Glomerular endothelial cell (primary cell): ENCODE results near the gene PRDM2. TPM values are rescaled to one million over a fixed set of nuclear protein-coding genes. Genes with fewer than 3 reads are reported as not detected.

Source experiments
- DNase-seq: peaks from one replicate; pipeline ENCODE4 v3.0.0-alpha.2; 2011; ENCODE audit warnings: low read depth, low spot score; ENCODE audit errors: extremely low read depth
- total RNA-seq: library from RNA; depleted of rRNA; stranded (reverse); fragments of >200 nt; gene quantifications from 2 replicates; pipeline ENCODE4 v1.2.3, GENCODE V29; 2015

Gene PRDM2
- total RNA-seq, 1 donor from 2014 or later: 25.7 TPM

DNA sequence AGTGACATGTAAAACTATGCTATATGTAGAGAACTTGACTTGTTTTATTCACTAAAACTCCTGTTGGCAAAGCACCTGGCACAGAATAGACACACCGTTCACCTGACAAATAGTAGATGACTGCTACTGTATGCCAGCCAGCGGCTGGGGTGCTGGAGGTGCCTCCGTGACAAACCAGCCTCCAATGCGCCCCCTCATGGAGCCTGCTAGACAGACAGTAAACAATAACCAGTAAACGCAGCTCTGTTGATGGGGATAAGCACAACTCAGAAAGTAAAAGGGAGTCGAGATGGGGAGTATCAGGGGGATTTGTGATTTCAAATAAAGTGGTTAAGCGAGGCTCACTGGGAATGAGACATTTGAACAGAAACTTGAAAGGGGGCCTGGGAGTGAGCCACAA, 107.2 kb downstream of the PRDM2 start:
- no peak for DNase-seq

DNA sequence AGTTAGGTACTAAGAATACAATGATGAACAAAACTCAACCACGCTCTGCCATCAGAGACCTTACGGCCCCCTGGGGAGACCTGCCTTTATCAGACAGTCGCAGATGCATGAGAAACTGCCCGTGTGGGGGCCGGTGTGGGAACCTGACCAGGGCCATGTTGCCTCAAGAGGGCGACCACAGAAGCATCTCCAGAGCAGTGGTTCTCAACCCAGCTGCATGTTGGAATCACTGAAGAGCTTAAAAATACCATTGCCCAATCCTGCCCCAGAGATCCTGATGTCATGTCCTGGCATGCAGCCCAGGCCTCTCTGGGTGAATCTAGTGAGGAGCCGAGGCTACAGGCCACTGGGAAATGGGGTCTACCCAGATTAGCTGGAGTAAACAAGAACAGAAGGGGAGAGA, 108.7 kb downstream of the PRDM2 start:
- no peak for DNase-seq

DNA sequence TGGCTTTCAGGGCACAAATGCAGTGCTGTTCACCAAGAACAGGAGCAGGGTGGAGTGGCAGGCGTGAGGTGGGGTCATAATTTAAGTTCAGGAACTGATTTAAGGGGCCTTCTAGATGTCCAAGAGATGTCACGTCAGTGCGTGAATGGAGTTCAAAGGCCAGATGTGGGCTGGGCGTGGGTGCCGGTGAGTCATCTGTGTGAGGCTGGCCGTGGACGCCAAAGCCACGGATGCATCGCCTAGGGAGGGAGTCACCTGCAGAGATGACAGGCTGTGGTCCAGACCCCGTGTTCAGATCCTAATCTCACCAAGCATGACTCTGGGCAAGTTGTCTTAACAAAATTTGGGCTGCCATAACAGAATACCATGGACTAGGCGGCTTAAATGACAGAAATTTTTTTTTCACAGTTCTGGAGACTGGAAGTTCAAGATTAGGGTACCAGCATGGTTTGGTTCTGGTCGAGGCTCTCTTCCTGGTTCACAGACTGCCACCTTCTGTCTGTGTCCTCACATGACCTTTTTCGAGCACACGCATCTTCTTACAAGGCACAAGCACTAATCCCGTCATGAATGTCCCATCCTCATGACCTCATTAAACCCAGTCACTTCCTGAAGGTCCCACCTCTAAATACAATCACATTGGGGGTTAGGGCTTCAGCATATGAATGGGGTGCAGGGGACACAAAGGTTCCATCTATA, 109.6 kb downstream of the PRDM2 start:
- DNase-seq: no peak

DNA sequence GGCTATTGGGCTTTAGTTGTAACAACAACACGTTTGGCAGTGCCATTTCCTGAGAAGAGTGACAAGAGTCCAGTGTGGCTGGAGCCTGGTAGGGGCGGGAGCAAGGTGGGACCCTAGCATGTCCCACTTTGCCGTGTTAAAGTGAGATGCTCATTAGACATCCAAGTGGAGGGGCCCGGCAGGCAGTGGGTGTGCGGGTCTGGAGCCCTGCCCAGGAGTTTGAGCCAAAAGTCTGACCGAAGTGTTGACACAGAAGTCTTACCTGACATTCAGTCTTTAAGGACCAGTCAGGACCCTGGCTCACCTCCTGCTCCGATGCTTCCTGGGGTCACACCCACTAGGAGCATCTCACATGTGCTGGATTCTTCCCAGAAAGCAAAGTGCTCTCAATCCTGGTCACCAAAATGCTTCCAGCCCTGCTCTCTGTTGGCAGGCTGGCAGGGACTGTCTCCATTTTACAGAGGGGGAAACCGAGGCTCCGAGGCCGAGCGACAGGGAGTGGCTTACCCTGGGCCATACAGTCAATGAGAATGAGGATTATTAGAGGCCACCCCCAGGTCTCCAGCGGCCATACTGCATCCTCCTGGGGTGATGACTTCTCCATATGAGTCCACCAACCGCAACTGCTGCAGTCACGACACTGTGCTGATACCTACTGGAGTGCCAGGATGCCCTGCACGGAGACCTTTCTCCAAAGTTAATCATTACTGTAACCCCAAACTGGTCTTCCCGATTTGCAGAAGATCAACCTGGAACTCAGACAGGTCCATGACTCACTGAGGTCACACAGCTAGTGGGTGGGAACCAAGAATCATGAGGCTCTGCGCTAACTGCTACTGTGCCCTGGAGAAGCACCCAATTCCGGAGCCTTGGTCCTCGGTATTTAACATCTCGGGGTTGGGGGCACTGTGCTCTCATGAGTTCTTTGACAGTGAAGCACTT, 112.7 kb downstream of the PRDM2 start:
- DNase-seq: no peak

- DNase-seq: no peak
Observed at GRCh38 chr1:13813398-13814012, 113.5 kb downstream of the PRDM2 start.

DNA sequence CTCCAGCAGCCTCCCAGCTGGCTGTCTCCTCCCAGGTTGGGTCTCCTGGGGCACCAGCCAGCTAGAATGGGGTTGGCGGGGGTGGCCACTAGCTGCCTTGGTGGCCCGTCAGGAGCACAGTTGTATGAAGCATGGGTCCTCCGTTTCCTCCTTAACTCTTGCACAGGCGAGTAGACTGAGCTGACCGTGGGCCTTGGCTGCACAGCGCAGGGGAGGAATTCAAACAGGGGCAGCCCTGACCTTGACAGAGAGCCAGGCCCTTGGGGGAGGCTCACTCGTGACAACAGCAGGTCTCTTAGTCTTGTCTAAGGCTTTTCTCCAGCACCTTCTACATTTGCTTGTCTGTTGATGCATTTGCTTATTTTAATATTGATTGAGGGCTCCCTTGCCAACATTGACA, 114.1 kb downstream of the PRDM2 start:
- no peak for DNase-seq

- no peak for DNase-seq
Observed at GRCh38 chr1:13816016-13816760, 116.2 kb downstream of the PRDM2 start.

DNA sequence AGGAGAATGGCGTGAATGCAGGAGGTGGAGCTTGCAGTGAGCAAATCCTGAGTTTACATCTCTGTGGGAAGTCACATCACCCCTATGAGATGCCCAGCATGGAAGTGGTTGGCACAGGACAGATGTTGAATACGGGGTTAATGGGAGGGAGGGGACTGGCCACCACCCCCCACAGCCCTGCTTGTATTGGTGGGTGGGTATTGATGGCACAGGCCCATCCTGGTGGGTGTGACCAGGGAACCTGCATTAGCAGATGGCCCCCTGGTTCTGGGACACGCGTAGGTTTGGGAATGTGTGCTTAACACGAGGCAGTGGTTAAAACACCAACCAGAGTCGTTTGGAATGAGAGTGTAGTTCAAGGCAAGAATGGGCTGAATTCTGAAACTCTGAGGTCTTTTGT, 117.9 kb downstream of the PRDM2 start:
- no peak for DNase-seq

GRCh38 chr1:13818926-13819325, 118.9 kb downstream of the PRDM2 start:
- no peak for DNase-seq

DNA sequence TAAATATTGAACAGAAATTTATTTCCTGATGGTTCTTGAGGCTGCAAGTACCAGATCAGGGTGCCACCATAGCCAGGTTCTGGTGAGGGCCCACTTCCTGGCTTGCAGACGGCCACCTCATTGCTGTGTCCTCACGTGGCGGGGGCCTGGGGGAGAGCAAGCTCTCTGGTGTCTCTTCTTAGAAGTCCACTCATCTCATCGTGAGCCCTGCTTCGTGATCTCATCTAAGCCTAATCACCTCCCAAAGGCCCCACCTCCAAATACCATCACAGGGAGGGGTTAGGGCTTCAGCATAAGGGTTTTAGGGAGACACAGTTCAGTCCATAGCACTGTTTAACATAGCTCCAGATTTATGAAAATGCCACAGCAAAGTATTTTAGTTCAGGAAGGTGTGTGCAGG, 119.7 kb downstream of the PRDM2 start:
- no peak for DNase-seq

DNA sequence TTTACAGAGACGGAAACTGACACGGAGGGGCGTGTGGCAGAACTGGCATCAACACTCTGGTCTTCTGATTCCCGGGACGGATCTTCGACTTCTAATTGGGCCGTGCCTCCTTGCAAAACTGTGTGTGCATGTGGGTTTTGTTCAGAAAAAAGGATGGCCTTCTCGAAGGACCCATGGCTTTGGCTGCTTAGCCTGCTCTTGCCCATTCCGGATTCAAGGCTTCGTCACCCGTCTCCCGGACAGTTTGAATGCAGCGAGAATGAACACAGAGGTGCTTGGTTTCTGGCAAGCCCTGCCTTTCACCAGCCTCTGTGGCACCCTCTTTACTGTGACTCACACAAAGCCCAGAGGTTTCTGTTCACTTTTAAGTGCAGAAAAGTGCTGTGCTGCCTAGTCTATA, 120.1 kb downstream of the PRDM2 start:
- no peak for DNase-seq

- no peak for DNase-seq
Observed at GRCh38 chr1:13820456-13820855, 120.5 kb downstream of the PRDM2 start.

- no peak for DNase-seq
Observed at GRCh38 chr1:13823126-13823880, 123.3 kb downstream of the PRDM2 start.

- DNase-seq: no peak
Observed at GRCh38 chr1:13823936-13824335, 123.9 kb downstream of the PRDM2 start.

DNA sequence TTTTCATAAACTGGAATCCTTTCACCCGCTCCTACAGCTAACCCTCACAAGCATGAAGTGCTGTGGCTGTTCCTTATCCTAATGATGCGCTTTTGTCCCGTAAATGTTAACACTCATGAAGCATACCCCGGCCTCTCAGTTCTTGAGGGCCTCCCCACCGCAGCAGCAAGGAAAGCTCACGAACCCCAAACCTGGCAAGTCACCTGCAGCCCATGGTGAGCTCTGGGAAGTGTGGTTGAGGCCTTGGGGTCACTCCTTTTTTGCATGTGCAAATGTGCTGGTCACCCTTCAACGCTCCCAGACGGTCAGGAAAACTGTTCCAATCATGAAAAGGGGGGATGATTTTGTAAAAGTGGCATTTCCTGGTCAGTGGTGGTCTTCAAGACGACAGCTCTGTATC, 124.6 kb downstream of the PRDM2 start:
- no peak for DNase-seq

DNA sequence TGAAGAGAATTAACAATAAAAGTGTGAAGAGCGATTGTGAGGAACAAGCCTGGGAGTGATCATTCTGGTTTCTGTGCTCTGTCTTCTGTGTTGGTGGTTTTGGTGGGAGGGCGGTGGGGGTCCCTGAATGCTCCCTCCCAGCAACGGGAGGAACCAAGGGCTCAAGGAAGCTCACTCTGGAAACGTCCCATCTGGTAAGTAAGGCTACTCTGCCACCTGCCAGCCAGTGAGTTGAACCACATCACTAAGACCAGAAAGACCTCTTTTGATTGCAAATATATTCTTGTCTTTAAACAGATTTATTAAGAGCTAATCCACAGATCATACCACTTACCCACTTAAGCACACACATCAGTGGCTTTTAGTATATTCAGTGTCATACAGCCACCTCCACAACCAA, 125.0 kb downstream of the PRDM2 start:
- DNase-seq: no peak

- DNase-seq: no peak
Observed at GRCh38 chr1:13826009-13826408, 126.0 kb downstream of the PRDM2 start.

DNA sequence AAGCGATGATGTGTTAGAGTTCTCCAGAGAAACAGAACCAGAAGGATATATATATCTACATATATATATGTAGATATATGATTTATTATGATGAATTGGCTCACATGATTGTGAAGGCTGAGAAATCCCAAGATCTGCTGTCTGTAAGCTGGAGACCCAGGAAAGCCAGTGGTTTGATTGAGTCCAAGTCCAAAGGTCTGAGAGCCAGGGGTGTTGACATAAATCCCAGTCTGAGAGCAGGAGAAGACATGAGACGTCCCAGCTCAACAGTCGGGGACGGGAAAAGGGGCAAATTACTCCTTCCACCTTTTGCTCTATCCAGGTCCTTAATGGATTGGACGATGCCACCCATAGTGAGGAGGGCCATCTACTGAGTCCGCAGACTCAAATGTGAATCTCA, 126.6 kb downstream of the PRDM2 start:
- no peak for DNase-seq

- DNase-seq: no peak
Observed at GRCh38 chr1:13828454-13829151, 128.6 kb downstream of the PRDM2 start.
